ENCODE data around the gene PCNT. TPM values are rescaled to one million over a fixed set of nuclear protein-coding genes. Genes with fewer than 3 reads are reported as not detected.
"Not testable (repeated sequence)": the region's sequence is repeated elsewhere in the genome, so short reads cannot be mapped to it uniquely, and the experiment has no call there.

The PCNT gene
- total RNA-seq, 2 experiments from 2014 or later: 42.1 to 42.7 TPM

DNA sequence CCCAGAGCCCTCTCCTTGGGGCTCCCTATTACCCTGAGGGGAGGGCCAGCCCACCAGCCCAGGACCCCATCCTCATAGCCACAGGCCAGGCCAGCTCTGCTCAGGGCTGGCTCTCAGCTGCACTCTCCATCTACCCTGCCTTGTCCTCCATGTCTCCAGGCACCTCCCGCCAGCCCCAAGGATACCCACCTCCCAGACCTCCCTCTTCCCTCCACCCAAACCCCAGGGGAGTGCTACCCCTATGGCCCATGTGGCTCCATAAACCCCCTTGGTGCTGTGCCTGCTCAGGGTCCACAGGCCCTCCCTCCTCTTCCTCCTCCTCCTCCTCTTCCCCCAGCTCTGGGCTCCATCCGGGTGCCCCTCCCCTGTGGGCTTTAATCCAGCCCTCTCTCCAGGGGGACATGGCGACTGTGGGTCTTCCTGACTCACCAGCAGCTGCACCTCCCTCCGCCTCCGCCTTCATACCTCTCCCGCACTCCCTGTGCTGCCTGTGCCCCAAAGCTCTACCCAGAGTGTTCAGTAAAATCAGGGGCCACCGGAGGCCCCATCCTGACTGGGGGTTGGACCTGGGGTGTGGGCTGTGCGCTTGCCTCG lies 28.7 kb upstream of the PCNT start:
- intact Hi-C loops (cut with micrococcal nuclease): no loop called here
- H3K4me1 Mint-ChIP-seq (ENCODE audit: low read depth): peaks cover 20% of the 10 kb centered on the region
- CTCF ChIA-PET: no interaction called here

DNA sequence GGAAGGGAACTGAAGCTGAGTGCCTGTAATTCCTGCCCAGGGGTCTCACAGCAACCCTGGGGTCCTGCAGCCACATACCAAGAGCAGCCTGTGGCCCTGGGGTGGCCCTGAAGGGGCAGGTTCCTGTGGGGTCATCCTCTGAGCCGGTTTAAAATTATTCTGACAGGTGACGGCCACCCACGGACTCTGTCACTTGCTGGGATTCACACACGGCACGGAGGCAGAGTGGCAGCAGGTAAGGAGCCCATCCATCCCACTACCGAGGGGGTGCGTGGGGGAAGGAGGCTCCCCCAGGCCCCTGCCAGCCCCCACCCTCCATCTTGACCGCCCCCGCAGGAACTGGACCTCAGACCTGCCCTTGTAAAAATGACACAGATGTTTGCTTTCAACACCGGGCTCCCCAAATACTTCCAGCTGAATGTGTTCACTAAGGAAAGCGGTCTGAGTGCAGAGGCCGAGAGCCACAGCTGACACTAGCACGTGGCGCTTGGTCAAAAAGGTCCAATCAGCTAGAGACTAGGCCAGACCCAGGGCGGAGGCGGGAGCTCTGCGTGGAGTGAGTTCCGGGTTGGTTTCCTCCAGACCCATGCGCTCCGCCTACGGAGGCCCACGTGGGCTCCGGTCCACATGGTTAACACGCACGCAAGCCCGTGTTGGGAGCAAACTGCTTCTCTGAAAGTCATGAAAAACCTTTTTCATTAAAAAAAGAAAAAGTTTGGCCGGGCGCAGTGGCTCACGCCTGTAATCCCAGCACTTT lies 27.8 kb upstream of the PCNT start:
- CTCF ChIA-PET: interaction anchor here (0.7 kb wide), 1 partner anchor 71 kb away, joined by 3 read pairs; no protein-coding TSS in a partner anchor
- no peaks in the 10 kb centered on the region for H3K27me3 Mint-ChIP-seq (ENCODE audit: low read depth)
- H3K36me3 Mint-ChIP-seq (ENCODE audit: low read depth): peaks cover 22% of the 10 kb centered on the region
- peaks cover 18% of the 10 kb centered on the region for H3K4me1 Mint-ChIP-seq (ENCODE audit: low read depth)
- H3K9me3 Mint-ChIP-seq: no peaks in the 10 kb centered on the region
- H3K4me3 Mint-ChIP-seq: peak overlapping the region; percentile 62
- peak overlapping the region; percentile 73 for H3K27ac Mint-ChIP-seq
- peak; percentile 82 for DNase-seq
- intact Hi-C loops (cut with micrococcal nuclease): loop anchor here (2.0 kb wide), 1 partner anchor 27 kb away; the partner anchor contains the start of gene C21orf58

More for the DNA sequence above, 28.7 kb upstream of the PCNT start:
- DNase-seq: no peak
- Mint-ChIP-seq H3K9me3 (no peaks in the 10 kb centered on the region), H3K36me3 (ENCODE audit: low read depth) (peaks cover 22% of the 10 kb centered on the region), H3K27me3 (ENCODE audit: low read depth) (no peaks in the 10 kb centered on the region), H3K27ac (no peak overlapping the region), H3K4me3 (peak overlapping the region; percentile 4)

DNA sequence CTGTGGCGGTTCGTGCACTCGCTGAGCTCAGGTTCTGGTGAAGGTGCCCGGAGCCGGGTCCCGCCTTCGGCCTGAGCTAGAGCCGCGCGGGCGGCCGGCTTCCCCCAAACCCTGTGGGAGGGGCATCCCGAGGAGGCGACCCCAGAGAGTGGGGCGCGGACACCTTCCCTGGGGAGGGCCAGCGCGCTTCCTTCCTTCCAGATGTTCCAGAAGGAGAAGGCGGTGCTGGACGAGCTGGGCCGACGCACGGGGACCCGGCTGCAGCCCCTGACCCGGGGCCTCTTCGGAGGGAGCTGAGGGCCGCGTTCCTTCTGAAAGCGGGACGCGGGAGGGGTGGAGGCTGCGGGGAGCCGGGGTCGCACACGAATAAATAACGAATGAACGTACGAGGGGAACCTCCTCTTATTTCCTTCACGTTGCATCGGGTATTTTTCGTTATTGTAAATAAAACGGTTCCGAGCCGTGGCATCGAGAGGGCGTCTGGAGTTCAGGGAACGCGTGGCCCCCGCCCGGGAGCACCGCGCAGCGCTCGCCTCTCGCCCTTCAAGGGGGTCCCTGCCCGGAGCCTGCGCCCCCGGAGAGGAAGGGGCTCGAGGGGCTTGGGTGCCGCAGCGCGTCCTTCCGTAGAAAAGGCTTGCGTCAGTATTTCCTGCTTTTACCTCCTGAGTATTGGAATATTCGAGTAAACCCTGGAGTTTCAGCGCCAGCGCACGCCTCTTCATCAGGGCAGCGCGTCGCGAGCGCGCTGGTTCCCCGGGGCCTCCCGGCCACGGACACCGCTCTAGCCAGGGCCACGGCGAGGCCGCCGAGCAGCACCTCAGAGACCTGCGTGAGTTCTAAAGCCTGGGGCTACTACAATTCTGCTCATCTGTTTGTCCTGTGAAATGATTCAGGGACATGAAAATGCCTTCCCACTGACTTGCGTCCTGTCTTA lies 26.4 kb upstream of the PCNT start:
- CTCF ChIA-PET: no interaction called here

DNA sequence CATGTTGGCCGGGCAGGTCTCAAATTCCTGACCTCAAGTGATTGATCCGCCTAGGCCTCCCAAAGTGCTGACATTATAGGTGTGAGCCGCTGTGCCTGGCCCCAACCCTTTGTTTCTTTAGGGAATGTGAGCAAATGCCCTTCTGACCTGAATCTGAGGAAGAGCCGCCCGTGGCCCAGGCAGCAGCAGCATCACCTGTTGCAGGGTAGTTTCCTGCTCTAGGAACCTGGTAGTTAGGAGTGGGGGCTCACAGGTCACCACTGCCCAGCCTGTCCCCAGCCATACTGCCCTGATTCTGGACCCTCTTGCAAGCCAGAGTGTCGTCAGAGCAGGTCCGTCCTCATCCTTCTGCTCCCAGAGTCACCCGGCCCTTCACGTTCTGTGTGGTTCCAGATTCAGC lies 24.8 kb upstream of the PCNT start:
- intact Hi-C loops (cut with micrococcal nuclease): no loop called here
- CTCF ChIA-PET: no interaction called here

More for the DNA sequence above, 26.4 kb upstream of the PCNT start:
- Mint-ChIP-seq H3K36me3 (ENCODE audit: low read depth) (peaks cover 13% of the 10 kb centered on the region), H3K27me3 (ENCODE audit: low read depth) (no peaks in the 10 kb centered on the region), H3K27ac (no peak overlapping the region), H3K9me3 (no peaks in the 10 kb centered on the region), H3K4me3 (peak overlapping the region; percentile 60), H3K4me1 (ENCODE audit: low read depth) (peaks cover 18% of the 10 kb centered on the region)
- intact Hi-C loops (cut with micrococcal nuclease): loop anchor here (2.0 kb wide), 1 partner anchor 25 kb away; the partner anchor contains the start of gene C21orf58
- peak; percentile 22 for DNase-seq

DNA sequence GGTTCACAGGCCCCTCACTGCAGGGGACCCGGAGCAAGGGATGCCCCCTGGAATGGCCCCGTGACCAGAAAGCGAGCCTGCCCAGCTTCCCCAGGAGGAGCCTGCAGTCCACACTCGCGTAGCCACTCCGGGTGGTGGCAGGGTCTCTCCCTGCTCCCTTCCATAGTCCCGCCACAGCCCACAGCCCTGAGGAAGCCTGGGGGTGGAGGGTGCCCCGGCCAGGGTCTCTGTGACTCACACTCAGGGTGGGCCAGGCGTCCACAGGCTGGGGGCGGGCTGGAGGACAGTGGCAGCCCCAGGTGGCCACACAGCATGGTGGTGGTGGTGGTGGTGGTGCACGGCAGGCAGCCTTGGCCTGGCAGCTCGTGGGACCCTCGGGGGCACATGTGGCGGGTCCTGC lies 22.2 kb upstream of the PCNT start:
- no peak for DNase-seq
- no peak overlapping the region for H3K4me3 Mint-ChIP-seq
- H3K27ac Mint-ChIP-seq: no peak overlapping the region
- H3K36me3 Mint-ChIP-seq (ENCODE audit: low read depth): peaks cover 21% of the 10 kb centered on the region
- peaks cover 6% of the 10 kb centered on the region for H3K4me1 Mint-ChIP-seq (ENCODE audit: low read depth)
- intact Hi-C loops (cut with micrococcal nuclease): no loop called here
- CTCF ChIA-PET: interaction anchor here (1.1 kb wide), 1 partner anchor 158 kb away, joined by 4 read pairs; no protein-coding TSS in a partner anchor
- no peaks in the 10 kb centered on the region for H3K27me3 Mint-ChIP-seq (ENCODE audit: low read depth)
- no peaks in the 10 kb centered on the region for H3K9me3 Mint-ChIP-seq

More for the DNA sequence above, 24.8 kb upstream of the PCNT start:
- Mint-ChIP-seq H3K4me3 (no peak overlapping the region), H3K27me3 (ENCODE audit: low read depth) (no peaks in the 10 kb centered on the region), H3K4me1 (ENCODE audit: low read depth) (peaks cover 18% of the 10 kb centered on the region), H3K27ac (no peak overlapping the region), H3K9me3 (no peaks in the 10 kb centered on the region), H3K36me3 (ENCODE audit: low read depth) (peaks cover 17% of the 10 kb centered on the region)
- DNase-seq: no peak

DNA sequence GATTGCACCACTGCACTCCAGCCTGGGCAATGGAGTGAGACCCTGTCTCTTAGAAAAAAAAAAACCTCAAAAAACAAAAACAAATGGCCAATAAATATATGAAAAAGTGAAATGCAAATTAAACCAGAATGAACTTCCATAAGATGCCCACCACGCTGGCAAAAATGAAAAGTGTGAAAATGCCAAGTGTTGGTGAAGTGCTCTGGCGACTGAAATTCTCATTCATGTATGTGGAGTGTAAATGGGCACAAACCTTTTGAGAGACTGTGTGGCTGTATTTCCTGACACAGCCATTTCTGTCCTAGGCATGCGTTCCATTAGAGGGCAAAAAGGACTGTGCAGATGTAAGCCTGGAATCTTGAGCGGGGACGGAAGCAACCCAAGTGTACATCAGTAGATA lies 19.5 kb upstream of the PCNT start:
- no peaks in the 10 kb centered on the region for H3K9me3 Mint-ChIP-seq
- no peaks in the 10 kb centered on the region for H3K27me3 Mint-ChIP-seq (ENCODE audit: low read depth)
- no peak for DNase-seq
- H3K4me3 Mint-ChIP-seq: no peak overlapping the region
- CTCF ChIA-PET: no interaction called here
- intact Hi-C loops (cut with micrococcal nuclease): no loop called here
- H3K27ac Mint-ChIP-seq: no peak overlapping the region
- no peaks in the 10 kb centered on the region for H3K4me1 Mint-ChIP-seq (ENCODE audit: low read depth)
- peaks cover 30% of the 10 kb centered on the region for H3K36me3 Mint-ChIP-seq (ENCODE audit: low read depth)

DNA sequence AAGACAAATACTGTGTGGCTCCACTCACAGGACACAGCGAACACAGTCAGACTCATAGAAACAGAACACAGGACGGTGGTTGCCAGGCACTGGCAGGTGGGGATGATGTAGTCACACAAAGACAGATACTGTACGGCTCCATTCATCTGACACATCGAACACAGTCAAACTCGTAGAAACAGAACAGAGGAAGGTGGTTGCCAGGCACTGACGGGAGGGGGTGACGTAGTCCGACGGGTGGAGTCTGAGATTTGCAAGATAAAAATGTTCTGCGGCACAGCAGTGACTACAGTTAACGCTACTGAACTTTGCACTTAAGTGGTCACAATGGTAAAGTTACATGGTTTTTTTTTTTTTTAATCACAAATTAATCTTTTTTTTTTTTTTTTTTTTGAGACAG lies 19.0 kb upstream of the PCNT start:
- no peak for DNase-seq
- H3K4me1 Mint-ChIP-seq (ENCODE audit: low read depth): no peaks in the 10 kb centered on the region
- peaks cover 26% of the 10 kb centered on the region for H3K36me3 Mint-ChIP-seq (ENCODE audit: low read depth)
- H3K27ac Mint-ChIP-seq: no peak overlapping the region
- intact Hi-C loops (cut with micrococcal nuclease): no loop called here
- H3K27me3 Mint-ChIP-seq (ENCODE audit: low read depth): no peaks in the 10 kb centered on the region
- no peak overlapping the region for H3K4me3 Mint-ChIP-seq
- CTCF ChIA-PET: no interaction called here
- H3K9me3 Mint-ChIP-seq: no peaks in the 10 kb centered on the region

DNA sequence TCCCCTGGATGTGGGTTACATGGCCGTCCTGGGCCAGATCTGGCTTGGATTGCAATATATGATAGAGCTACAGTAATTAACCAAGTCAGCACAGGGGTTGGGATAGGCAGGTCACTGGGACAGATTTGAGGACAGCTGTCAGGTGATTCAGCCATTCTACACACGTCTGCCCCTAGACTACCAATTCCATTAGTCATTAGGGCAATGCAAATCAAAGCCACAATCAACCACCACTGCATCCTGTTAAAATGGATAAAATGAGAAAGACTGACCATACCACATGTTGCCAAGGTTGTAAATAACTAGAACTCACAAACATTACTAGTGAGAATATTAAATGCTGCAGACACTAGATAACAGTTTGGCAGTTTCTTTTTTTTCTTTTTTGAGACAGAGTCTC lies 16.3 kb upstream of the PCNT start:
- intact Hi-C loops (cut with micrococcal nuclease): no loop called here
- no peak for DNase-seq
- Mint-ChIP-seq H3K4me1 (ENCODE audit: low read depth) (no peaks in the 10 kb centered on the region), H3K36me3 (ENCODE audit: low read depth) (peaks cover 27% of the 10 kb centered on the region), H3K27ac (no peak overlapping the region), H3K9me3 (no peaks in the 10 kb centered on the region), H3K27me3 (ENCODE audit: low read depth) (no peaks in the 10 kb centered on the region), H3K4me3 (no peak overlapping the region)
- CTCF ChIA-PET: no interaction called here

DNA sequence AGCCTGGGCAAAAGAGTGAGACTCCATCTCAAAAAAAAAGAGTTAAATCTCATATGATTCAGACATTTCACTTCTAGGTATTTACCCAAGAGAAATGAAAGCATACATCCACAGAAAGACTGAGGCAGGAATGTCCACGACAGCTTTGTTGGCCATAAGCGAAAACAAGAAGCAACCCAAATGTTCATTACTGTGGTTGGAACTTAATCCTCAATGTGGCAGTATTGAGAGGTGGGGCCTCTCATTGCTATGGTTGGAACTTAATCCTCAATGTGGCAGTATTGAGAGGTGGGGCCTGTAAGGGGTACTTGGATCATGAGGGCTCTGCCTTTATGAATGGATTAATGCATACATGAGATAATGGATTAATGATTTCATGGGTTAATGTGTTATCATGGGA lies 15.5 kb upstream of the PCNT start:
- intact Hi-C loops (cut with micrococcal nuclease): no loop called here
- H3K27me3 Mint-ChIP-seq (ENCODE audit: low read depth): no peaks in the 10 kb centered on the region
- no peaks in the 10 kb centered on the region for H3K4me1 Mint-ChIP-seq (ENCODE audit: low read depth)
- DNase-seq: no peak
- no peaks in the 10 kb centered on the region for H3K9me3 Mint-ChIP-seq
- CTCF ChIA-PET: no interaction called here
- H3K4me3 Mint-ChIP-seq: no peak overlapping the region
- peaks cover 24% of the 10 kb centered on the region for H3K36me3 Mint-ChIP-seq (ENCODE audit: low read depth)
- no peak overlapping the region for H3K27ac Mint-ChIP-seq

DNA sequence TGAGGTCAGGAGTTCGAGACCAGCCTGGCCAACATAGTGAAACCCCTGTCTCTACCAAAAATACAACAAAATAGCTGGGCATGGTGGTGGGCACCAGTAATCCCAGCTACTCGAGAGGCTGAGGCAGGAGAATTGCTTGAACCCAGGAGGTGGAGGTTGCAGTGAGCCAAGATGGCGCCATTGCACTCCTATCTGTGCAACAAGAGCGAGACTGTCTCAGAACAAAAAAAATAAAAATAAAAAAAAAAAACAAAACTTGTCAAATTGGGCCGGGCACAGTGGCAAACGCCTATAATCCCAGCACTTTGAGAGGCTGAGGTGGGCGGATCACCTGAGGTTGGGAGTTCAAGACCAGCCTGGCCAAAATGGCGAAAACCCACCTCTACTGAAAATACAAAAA lies 13.7 kb upstream of the PCNT start:
- H3K4me1 Mint-ChIP-seq (ENCODE audit: low read depth); CTCF ChIA-PET; H3K9me3 Mint-ChIP-seq; H3K4me3 Mint-ChIP-seq; intact Hi-C loops (cut with micrococcal nuclease); H3K27me3 Mint-ChIP-seq (ENCODE audit: low read depth); H3K27ac Mint-ChIP-seq; DNase-seq: not testable (repeated sequence)
- H3K36me3 Mint-ChIP-seq (ENCODE audit: low read depth): peaks cover 19% of the 10 kb centered on the region

DNA sequence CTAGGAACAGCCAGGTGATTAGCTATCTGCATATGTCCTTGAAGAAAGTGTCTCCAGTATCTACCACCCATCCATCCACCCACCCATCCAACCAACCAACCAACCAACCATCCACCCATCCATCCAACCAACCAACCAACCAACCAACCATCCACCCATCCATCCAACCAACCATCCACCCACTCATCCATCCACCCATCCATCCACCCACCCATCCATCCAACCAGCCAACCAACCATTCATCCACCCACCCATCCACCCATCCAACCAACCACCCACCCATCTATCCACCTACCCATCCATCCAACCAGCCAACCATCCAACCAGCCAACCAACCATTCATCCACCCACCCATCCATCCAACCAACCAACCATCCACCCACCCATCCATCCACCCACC lies 12.4 kb upstream of the PCNT start:
- CTCF ChIA-PET: no interaction called here
- no peak overlapping the region for H3K4me3 Mint-ChIP-seq
- no peaks in the 10 kb centered on the region for H3K27me3 Mint-ChIP-seq (ENCODE audit: low read depth)
- no peaks in the 10 kb centered on the region for H3K9me3 Mint-ChIP-seq
- no peaks in the 10 kb centered on the region for H3K4me1 Mint-ChIP-seq (ENCODE audit: low read depth)
- DNase-seq: no peak
- H3K36me3 Mint-ChIP-seq (ENCODE audit: low read depth): peaks cover 19% of the 10 kb centered on the region
- no peak overlapping the region for H3K27ac Mint-ChIP-seq
- intact Hi-C loops (cut with micrococcal nuclease): no loop called here

DNA sequence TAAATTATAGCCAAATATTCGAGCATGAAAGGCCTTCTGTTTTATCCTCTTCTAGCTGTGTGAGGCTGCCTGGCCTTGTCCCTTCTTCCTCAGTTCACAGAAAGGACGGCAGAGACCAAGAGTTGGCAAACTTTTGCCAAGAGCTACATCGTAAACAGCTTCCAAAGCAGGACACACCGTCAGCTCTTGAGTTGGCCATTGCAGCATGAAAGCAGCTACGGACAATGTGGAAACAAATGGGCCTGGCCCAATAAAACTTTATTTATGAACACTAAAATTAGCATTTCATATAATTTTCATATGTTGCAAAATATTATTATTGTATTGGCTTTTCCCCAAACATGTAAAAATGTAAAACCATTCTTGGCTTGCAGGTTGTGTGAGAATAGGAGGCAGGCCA lies 11.0 kb upstream of the PCNT start:
- CTCF ChIA-PET: no interaction called here
- H3K27me3 Mint-ChIP-seq (ENCODE audit: low read depth): no peaks in the 10 kb centered on the region
- intact Hi-C loops (cut with micrococcal nuclease): no loop called here

More for the DNA sequence above, 11.0 kb upstream of the PCNT start:
- Mint-ChIP-seq H3K27ac (no peak overlapping the region), H3K36me3 (ENCODE audit: low read depth) (peaks cover 13% of the 10 kb centered on the region), H3K4me1 (ENCODE audit: low read depth) (no peaks in the 10 kb centered on the region), H3K9me3 (no peaks in the 10 kb centered on the region), H3K4me3 (no peak overlapping the region)
- no peak for DNase-seq

Measured in activated naive CD4-positive, alpha-beta T cell treated with anti-CD3 and anti-CD28 coated beads for 36 hours (primary cell).